CD4-positive, alpha-beta T cell (primary cell): Measurements from ENCODE around the gene TEX22. TPM values are rescaled to one million over a fixed set of nuclear protein-coding genes. Genes with fewer than 3 reads are reported as not detected.

Experiments
- ATAC-seq: fragments of 200-7000 bp; cut with Tn5 transposase; one replicate; pipeline ENCODE4 v1.10.0; 2022; ENCODE audit warnings: mild to moderate bottlenecking; ENCODE audit not compliant: poor library complexity
- CTCF ChIA-PET: fragments of 350-600 bp; sonication (Branson Sonifier 250); formaldehyde crosslinking; loops from one replicate; lab custom pipeline; 2021; ENCODE audit warnings: antibody characterized with exemption, inconsistent platforms; lab: Charles Lee
- POLR2A ChIA-PET: fragments of 350-600 bp; sonication (Branson Sonifier 250); formaldehyde crosslinking; loops from one replicate; lab custom pipeline; 2021; ENCODE audit warnings: antibody characterized with exemption, inconsistent platforms; lab: Charles Lee
- DNase-seq, 14 experiments: peaks; one replicate each; pipeline ENCODE4 v3.0.0-alpha.2; 2013 to 2020; ENCODE audit warnings: mixed read lengths in 2 of 14
- H3K27ac ChIP-seq, 2 donors: one replicate each; pipeline versions ENCODE4 v1.5.1 to v1.7.0; 2013; ENCODE audit warnings: low read length in 2 of 2, low read depth in 1 of 2, mild to moderate bottlenecking in 1 of 2
- H3K27me3 ChIP-seq, 2 experiments: 1 replicate in 1 of 2; 2 replicates in 1 of 2; pipeline versions ENCODE4 v1.6.1 to v1.7.0; 2013; ENCODE audit warnings: low read length in 2 of 2, control low read depth in 1 of 2, mild to moderate bottlenecking in 1 of 2, moderate library complexity in 1 of 2; ENCODE audit not compliant: insufficient read depth in 2 of 2, control insufficient read depth in 1 of 2
- H3K36me3 ChIP-seq: one replicate; pipeline ENCODE4 v1.6.1; 2013; ENCODE audit warnings: low read length, control low read depth; ENCODE audit not compliant: insufficient read depth
- H3K4me1 ChIP-seq: one replicate; pipeline ENCODE4 v1.6.1; 2013; ENCODE audit warnings: low read length, control low read depth; ENCODE audit not compliant: insufficient read depth
- H3K4me3 ChIP-seq: one replicate; pipeline ENCODE4 v1.5.1; 2013; ENCODE audit warnings: mild to moderate bottlenecking, low read length, moderate library complexity
- H3K9me3 ChIP-seq, 2 experiments: 1 replicate in 1 of 2; 2 replicates in 1 of 2; pipeline versions ENCODE4 v1.6.1 to v1.7.0; 2013; ENCODE audit warnings: low read length in 2 of 2, mild to moderate bottlenecking in 2 of 2, control low read depth in 1 of 2, moderate library complexity in 1 of 2; ENCODE audit not compliant: control insufficient read depth in 1 of 2, insufficient read depth in 1 of 2
- H3K27ac Mint-ChIP-seq: one replicate; pipeline ENCODE4 v1.8.0; 2020; ENCODE audit warnings: mixed read lengths
- H3K27me3 Mint-ChIP-seq: one replicate; pipeline ENCODE4 v1.8.0; 2021; ENCODE audit warnings: mixed read lengths
- H3K36me3 Mint-ChIP-seq: one replicate; pipeline ENCODE4 v1.8.0; 2021; ENCODE audit warnings: low read depth, mixed read lengths
- H3K4me1 Mint-ChIP-seq: one replicate; pipeline ENCODE4 v1.8.0; 2021; ENCODE audit warnings: low read depth, mixed read lengths
- H3K4me3 Mint-ChIP-seq: one replicate; pipeline ENCODE4 v1.8.0; 2020; ENCODE audit warnings: mild to moderate bottlenecking, mixed read lengths
- H3K9me3 Mint-ChIP-seq: one replicate; pipeline ENCODE4 v1.8.0; 2020; ENCODE audit warnings: mixed read lengths
- CTCF ChIP-seq: fragments of 200-600 bp; IDR thresholded peaks from one replicate; pipeline ENCODE4 v1.8.0; 2022; ENCODE audit warnings: antibody characterized with exemption, mild to moderate bottlenecking
- intact Hi-C, 2 experiments: fragments of 100-400 bp; cut with DNase I in 1 of 2; cut with micrococcal nuclease in 1 of 2; formaldehyde crosslinking; loops; one replicate each; pipeline versions ENCODE4 v1.15.1 to v1.9.0; 2023 to 2025; cut with DNase I, micrococcal nuclease
- total RNA-seq, 174 experiments: library from RNA in 2 of 174; stranded (reverse) in 2 of 174; gene quantifications; one replicate each; pipeline ENCODE4 v1.2.3 and lab custom pipeline; 2021 to 2026

The TEX22 gene
- total RNA-seq, 2 experiments from 2014 or later, result 1.3 to 2.8 TPM

- no peak for TF ChIP-seq CTCF
- POLR2A ChIA-PET, result no interaction called here
- Histone ChIP-seq H3K4me3 (no peak overlapping the region), H3K27ac (no peak overlapping the region), H3K4me1 (peaks cover 7% of the 10 kb centered on the region), H3K27me3 (no peaks in the 10 kb centered on the region), H3K9me3 (no peaks in the 10 kb centered on the region), H3K36me3 (peaks cover 28% of the 10 kb centered on the region)
- intact Hi-C loops, result loop anchor here in 1 of 2 experiments (2.0 kb wide), 1 partner anchor 79 kb away; no protein-coding TSS in a partner anchor
- H3K4me1 Mint-ChIP-seq, result no peaks in the 10 kb centered on the region
- H3K27me3 Mint-ChIP-seq, result no peaks in the 10 kb centered on the region
- ATAC-seq, result no peak
- H3K36me3 Mint-ChIP-seq, result peaks cover 17% of the 10 kb centered on the region
- H3K9me3 Mint-ChIP-seq, result no peaks in the 10 kb centered on the region
- no peak overlapping the region for H3K27ac Mint-ChIP-seq
- no peak for DNase-seq
- no peak overlapping the region for H3K4me3 Mint-ChIP-seq
- CTCF ChIA-PET, result interaction anchor here (2.3 kb wide), 1 partner anchor 31 kb away, joined by 5 read pairs; no protein-coding TSS in a partner anchor
Observed at GRCh38 chr14:105449276-105450122, 51.2 kb downstream of the TEX22 start.

- peaks cover 17% of the 10 kb centered on the region for H3K36me3 Mint-ChIP-seq
- ChIA-PET POLR2A (no interaction called here), CTCF (interaction anchor here (2.3 kb wide), 1 partner anchor 31 kb away, joined by 5 read pairs; no protein-coding TSS in a partner anchor)
- no peaks in the 10 kb centered on the region for H3K27me3 ChIP-seq
- H3K4me3 Mint-ChIP-seq, result no peak overlapping the region
- TF ChIP-seq CTCF, result no peak
- no peak for DNase-seq
- no peak overlapping the region for H3K27ac ChIP-seq
- H3K9me3 ChIP-seq, result no peaks in the 10 kb centered on the region
- H3K4me3 ChIP-seq, result no peak overlapping the region
- no peaks in the 10 kb centered on the region for H3K4me1 Mint-ChIP-seq
- H3K27me3 Mint-ChIP-seq, result no peaks in the 10 kb centered on the region
- H3K27ac Mint-ChIP-seq, result no peak overlapping the region
- no peaks in the 10 kb centered on the region for H3K9me3 Mint-ChIP-seq
- ATAC-seq, result no peak
- intact Hi-C loops, result no loop called here
- H3K4me1 ChIP-seq, result peaks cover 7% of the 10 kb centered on the region
- H3K36me3 ChIP-seq, result peaks cover 29% of the 10 kb centered on the region
Observed at GRCh38 chr14:105450123-105450505, 51.8 kb downstream of the TEX22 start.

- H3K4me3 Mint-ChIP-seq, result no peak overlapping the region
- Histone ChIP-seq H3K4me3 (no peak overlapping the region), H3K27ac (no peak overlapping the region), H3K36me3 (peaks cover 37% of the 10 kb centered on the region), H3K9me3 (no peaks in the 10 kb centered on the region), H3K27me3 (no peaks in the 10 kb centered on the region), H3K4me1 (peaks cover 7% of the 10 kb centered on the region)
- no peaks in the 10 kb centered on the region for H3K4me1 Mint-ChIP-seq
- DNase-seq (no peak), ATAC-seq (no peak)
- ChIA-PET CTCF (interaction anchor here (2.3 kb wide), 1 partner anchor 30 kb away, joined by 5 read pairs; no protein-coding TSS in a partner anchor), POLR2A (no interaction called here)
- no peak overlapping the region for H3K27ac Mint-ChIP-seq
- no peaks in the 10 kb centered on the region for H3K9me3 Mint-ChIP-seq
- H3K36me3 Mint-ChIP-seq, result peaks cover 23% of the 10 kb centered on the region
- TF ChIP-seq CTCF, result no peak
- H3K27me3 Mint-ChIP-seq, result no peaks in the 10 kb centered on the region
- intact Hi-C loops, result no loop called here
Observed at GRCh38 chr14:105450864-105451720, 52.8 kb downstream of the TEX22 start.
